ENCODE results near the gene NEK10. TPM values are rescaled to one million over a fixed set of nuclear protein-coding genes. Genes with fewer than 3 reads are reported as not detected.

NEK10 gene
- total and polyA plus RNA-seq, 2 of the 13 experiments (the other 11 are each of a cell fraction or from before 2014, with no cell fraction given): 2.8 to 14.2 TPM

GRCh38 chr3:27095553-27096222, 273.5 kb downstream of the NEK10 start:
- in situ Hi-C loops (cut with HindIII; ENCODE audit: extremely low pct_ligation_motif_present, low pct_unique_long_range_greater_than_20kb): no loop called here
- no peaks in the 10 kb centered on the region for H3K36me3 ChIP-seq (replicated peaks in 1 of 2; ENCODE audit: control insufficient read depth in 1 of 2, insufficient read depth in 2 of 2, low read length in 2 of 2)
- ATAC-seq (no peak), FAIRE-seq (no peak), DNase-seq (ENCODE audit: low spot score) (no peak)
- no peaks in the 10 kb centered on the region for H4K20me1 ChIP-seq (ENCODE audit: insufficient read depth, low read length)
- WGBS (ENCODE audit: low lambda C conversion rate): 0% methylated on average over 2 of the region's 2 CpGs
- H3K9me3 ChIP-seq (ENCODE audit: low read length): no peaks in the 10 kb centered on the region
- H3K4me3 ChIP-seq (replicated peaks in 1 of 3; ENCODE audit: insufficient read depth in 1 of 3, low read depth in 2 of 3, low read length in 3 of 3): no peak overlapping the region
- no peaks in the 10 kb centered on the region for H3K79me2 ChIP-seq (ENCODE audit: insufficient read depth, low read length)
- H3K27ac ChIP-seq (ENCODE audit: extremely low read length, insufficient read depth, low read length): no peak overlapping the region
- H3K4me1 ChIP-seq (ENCODE audit: insufficient read depth, low read length): no peaks in the 10 kb centered on the region
- no peak overlapping the region for H3K4me2 ChIP-seq (ENCODE audit: low read depth, low read length)
- H3K27me3 ChIP-seq (ENCODE audit: control insufficient read depth in 1 of 2, insufficient read depth in 2 of 2, low read length in 2 of 2): no peaks in the 10 kb centered on the region
- POLR2A ChIA-PET: no interaction called here
- H3K9ac ChIP-seq (ENCODE audit: insufficient read depth, low read depth, low read length): no peak overlapping the region
- H2AFZ ChIP-seq (ENCODE audit: low read length): no peak overlapping the region
- CTCF ChIA-PET (ENCODE audit: low intra/inter-chr PET ratio, low total read pairs): no interaction called here
- BruUV-seq (replicated peaks): no TSS peak
- intact Hi-C loops (cut with micrococcal nuclease; ENCODE audit: unreplicated experiment): no loop called here
- TF ChIP-seq RNF219 (CRISPR knock-in tag; IDR thresholded peaks at IDR 0.05): no peak
- TF ChIP-seq ZBTB21 (CRISPR knock-in tag; IDR thresholded peaks at IDR 0.05): no peak
- no peak for TF ChIP-seq TCF7L2 (IDR thresholded peaks at IDR 0.05; ENCODE audit: low read depth, low read length)
- no peak for TF ChIP-seq ZBTB10 (CRISPR knock-in tag; IDR thresholded peaks at IDR 0.05; ENCODE audit: borderline replicate concordance)
- no peak for TF ChIP-seq ZNF460 (CRISPR knock-in tag; IDR thresholded peaks at IDR 0.05; ENCODE audit: borderline replicate concordance)
- no peak for TF ChIP-seq TFE3 (CRISPR knock-in tag; IDR thresholded peaks at IDR 0.05)
- no peak for TF ChIP-seq HOXA9 (CRISPR knock-in tag; IDR thresholded peaks at IDR 0.05; ENCODE audit: borderline replicate concordance)
- TF ChIP-seq ETV5 (CRISPR knock-in tag; IDR thresholded peaks at IDR 0.05; ENCODE audit: borderline replicate concordance): no peak
- no peak for TF ChIP-seq ZFP82 (CRISPR knock-in tag; IDR thresholded peaks at IDR 0.05; ENCODE audit: borderline replicate concordance)
- TF ChIP-seq RERE (CRISPR knock-in tag; IDR thresholded peaks at IDR 0.05; ENCODE audit: low read depth): no peak
- no peak for TF ChIP-seq FOXC1 (CRISPR knock-in tag; IDR thresholded peaks at IDR 0.05; ENCODE audit: borderline replicate concordance)
- TF ChIP-seq PHF5A (CRISPR knock-in tag; IDR thresholded peaks at IDR 0.05; ENCODE audit: low read depth, unreplicated experiment): no peak

All from HepG2 (cell line).